Activated CD4-positive, alpha-beta T cell treated with anti-CD3 and anti-CD28 coated beads, Interleukin-2, amount 10 ng/mL, durations not matched to agents 7 days and 5 days (primary cell): ENCODE results near the gene HHLA2. TPM values are rescaled to one million over a fixed set of nuclear protein-coding genes. Genes with fewer than 3 reads are reported as not detected.

Experiments
- CTCF ChIA-PET: fragments of 350-600 bp; sonication (Branson Sonifier 250); formaldehyde crosslinking; loops from one replicate; lab custom pipeline; 2021; ENCODE audit warnings: antibody characterized with exemption; lab: Charles Lee
- POLR2A ChIA-PET: fragments of 350-600 bp; sonication (Branson Sonifier 250); formaldehyde crosslinking; loops from one replicate; lab custom pipeline; 2021; ENCODE audit warnings: antibody characterized with exemption; lab: Charles Lee
- DNase-seq: peaks from one replicate; pipeline ENCODE4 v3.0.0-alpha.2; 2020
- H3K27ac Mint-ChIP-seq: one replicate; pipeline ENCODE4 v1.8.0; 2021; ENCODE audit warnings: mild to moderate bottlenecking, moderate library complexity, mixed read lengths
- H3K27me3 Mint-ChIP-seq: one replicate; pipeline ENCODE4 v1.8.0; 2021; ENCODE audit warnings: mixed read lengths
- H3K36me3 Mint-ChIP-seq: one replicate; pipeline ENCODE4 v1.8.0; 2021; ENCODE audit warnings: low read depth, mixed read lengths
- H3K4me1 Mint-ChIP-seq: one replicate; pipeline ENCODE4 v1.8.0; 2021; ENCODE audit warnings: mixed read lengths
- H3K4me3 Mint-ChIP-seq: one replicate; pipeline ENCODE4 v1.8.0; 2021; ENCODE audit warnings: mild to moderate bottlenecking, moderate library complexity, mixed read lengths
- H3K9me3 Mint-ChIP-seq: one replicate; pipeline ENCODE4 v1.8.0; 2021; ENCODE audit warnings: mixed read lengths
- total RNA-seq, 2 experiments: library from RNA; stranded (reverse); gene quantifications; one replicate each; pipeline ENCODE4 v1.2.3, GENCODE V29; 2021

The HHLA2 gene
- total RNA-seq, 2 experiments from 2014 or later: 1.4 to 3.0 TPM

GRCh38 chr3:108302570-108302969 lies 6.2 kb downstream of the HHLA2 start:
- ChIA-PET CTCF (interaction anchor here (0.9 to 1.6 kb wide), 2 partner anchors 9 to 17 kb away, joined by 3 to 5 read pairs; no protein-coding TSS in a partner anchor), POLR2A (no interaction called here)
- Mint-ChIP-seq H3K27ac (peak overlapping the region; percentile 93), H3K4me1 (peaks cover 54% of the 10 kb centered on the region), H3K27me3 (no peaks in the 10 kb centered on the region), H3K36me3 (peaks cover 10% of the 10 kb centered on the region), H3K4me3 (peak overlapping the region; percentile 59), H3K9me3 (peaks cover 2% of the 10 kb centered on the region)
- DNase-seq: no peak

- H3K9me3 Mint-ChIP-seq: peaks cover 9% of the 10 kb centered on the region
- no peak overlapping the region for H3K4me3 Mint-ChIP-seq
- peaks cover 33% of the 10 kb centered on the region for H3K4me1 Mint-ChIP-seq
- no peak overlapping the region for H3K27ac Mint-ChIP-seq
- no peaks in the 10 kb centered on the region for H3K27me3 Mint-ChIP-seq
- H3K36me3 Mint-ChIP-seq: peaks cover 18% of the 10 kb centered on the region
- ChIA-PET POLR2A (no interaction called here), CTCF (no interaction called here)
- no peak for DNase-seq
Measured at GRCh38 chr3:108305484-108306172, 9.3 kb downstream of the HHLA2 start.

GRCh38 chr3:108311797-108312196 lies 15.4 kb downstream of the HHLA2 start:
- H3K36me3 Mint-ChIP-seq: peaks cover 13% of the 10 kb centered on the region
- no peak for DNase-seq
- CTCF ChIA-PET: no interaction called here
- H3K27ac Mint-ChIP-seq: no peak overlapping the region
- POLR2A ChIA-PET: no interaction called here
- H3K4me1 Mint-ChIP-seq: no peaks in the 10 kb centered on the region
- H3K9me3 Mint-ChIP-seq: peaks cover 9% of the 10 kb centered on the region
- H3K4me3 Mint-ChIP-seq: no peak overlapping the region
- H3K27me3 Mint-ChIP-seq: peaks cover 4% of the 10 kb centered on the region

- peaks cover 13% of the 10 kb centered on the region for H3K36me3 Mint-ChIP-seq
- CTCF ChIA-PET: no interaction called here
- H3K9me3 Mint-ChIP-seq: peaks cover 9% of the 10 kb centered on the region
- H3K4me1 Mint-ChIP-seq: no peaks in the 10 kb centered on the region
- no peak for DNase-seq
- peaks cover 4% of the 10 kb centered on the region for H3K27me3 Mint-ChIP-seq
- no peak overlapping the region for H3K27ac Mint-ChIP-seq
- H3K4me3 Mint-ChIP-seq: no peak overlapping the region
- POLR2A ChIA-PET: no interaction called here
Measured at GRCh38 chr3:108312656-108313055, 16.3 kb downstream of the HHLA2 start.

- H3K4me3 Mint-ChIP-seq: no peak overlapping the region
- H3K4me1 Mint-ChIP-seq: peaks cover 7% of the 10 kb centered on the region
- DNase-seq: no peak
- CTCF ChIA-PET: interaction anchor here (1.0 kb wide), 2 partner anchors 10 to 21 kb away, joined by 3 read pairs; no protein-coding TSS in a partner anchor
- peaks cover 4% of the 10 kb centered on the region for H3K27me3 Mint-ChIP-seq
- POLR2A ChIA-PET: no interaction called here
- no peak overlapping the region for H3K27ac Mint-ChIP-seq
- no peaks in the 10 kb centered on the region for H3K9me3 Mint-ChIP-seq
- H3K36me3 Mint-ChIP-seq: peaks cover 2% of the 10 kb centered on the region
Measured at GRCh38 chr3:108315767-108316301, 19.5 kb downstream of the HHLA2 start.

GRCh38 chr3:108319428-108320082 lies 23.2 kb downstream of the HHLA2 start:
- H3K36me3 Mint-ChIP-seq: peaks cover 6% of the 10 kb centered on the region
- ChIA-PET CTCF (interaction anchor here (0.7 to 1.0 kb wide), 3 partner anchors 17 to 512 kb away, joined by 3 read pairs; no protein-coding TSS in a partner anchor), POLR2A (no interaction called here)
- no peak for DNase-seq
- H3K27me3 Mint-ChIP-seq: no peaks in the 10 kb centered on the region
- H3K4me3 Mint-ChIP-seq: no peak overlapping the region
- no peak overlapping the region for H3K27ac Mint-ChIP-seq
- peaks cover 10% of the 10 kb centered on the region for H3K4me1 Mint-ChIP-seq
- peaks cover 5% of the 10 kb centered on the region for H3K9me3 Mint-ChIP-seq

- Mint-ChIP-seq H3K27me3 (no peaks in the 10 kb centered on the region), H3K9me3 (peaks cover 14% of the 10 kb centered on the region), H3K36me3 (peaks cover 13% of the 10 kb centered on the region), H3K4me3 (no peak overlapping the region), H3K27ac (no peak overlapping the region), H3K4me1 (peaks cover 10% of the 10 kb centered on the region)
- ChIA-PET POLR2A (interaction anchor here (0.7 kb wide), 1 partner anchor 27 kb away, joined by 7 read pairs; no protein-coding TSS in a partner anchor), CTCF (no interaction called here)
- no peak for DNase-seq
Measured at GRCh38 chr3:108320746-108321350, 24.5 kb downstream of the HHLA2 start.

GRCh38 chr3:108322352-108322751 lies 26.0 kb downstream of the HHLA2 start:
- H3K36me3 Mint-ChIP-seq: peaks cover 22% of the 10 kb centered on the region
- DNase-seq: no peak
- peaks cover 22% of the 10 kb centered on the region for H3K9me3 Mint-ChIP-seq
- H3K27me3 Mint-ChIP-seq: no peaks in the 10 kb centered on the region
- H3K4me3 Mint-ChIP-seq: no peak overlapping the region
- H3K4me1 Mint-ChIP-seq: peaks cover 18% of the 10 kb centered on the region
- H3K27ac Mint-ChIP-seq: no peak overlapping the region
- ChIA-PET POLR2A (no interaction called here), CTCF (no interaction called here)

GRCh38 chr3:108324177-108324576 lies 27.8 kb downstream of the HHLA2 start:
- POLR2A ChIA-PET: no interaction called here
- peaks cover 28% of the 10 kb centered on the region for H3K36me3 Mint-ChIP-seq
- no peak overlapping the region for H3K4me3 Mint-ChIP-seq

GRCh38 chr3:108327168-108327567 lies 30.8 kb downstream of the HHLA2 start:
- DNase-seq: no peak
- ChIA-PET POLR2A (no interaction called here), CTCF (interaction anchor here (1.5 kb wide), 1 partner anchor 9 kb away, joined by 3 read pairs; no protein-coding TSS in a partner anchor)
- Mint-ChIP-seq H3K9me3 (peaks cover 25% of the 10 kb centered on the region), H3K4me3 (no peak overlapping the region), H3K27me3 (no peaks in the 10 kb centered on the region), H3K4me1 (peaks cover 42% of the 10 kb centered on the region), H3K36me3 (peaks cover 39% of the 10 kb centered on the region), H3K27ac (no peak overlapping the region)

More at GRCh38 chr3:108324177-108324576, 27.8 kb downstream of the HHLA2 start:
- CTCF ChIA-PET: interaction anchor here (1.0 to 1.1 kb wide), 2 partner anchors 9 to 10 kb away, joined by 3 to 6 read pairs; no protein-coding TSS in a partner anchor
- Mint-ChIP-seq H3K27me3 (no peaks in the 10 kb centered on the region), H3K4me1 (peaks cover 28% of the 10 kb centered on the region), H3K27ac (no peak overlapping the region), H3K9me3 (peaks cover 25% of the 10 kb centered on the region)
- DNase-seq: no peak

GRCh38 chr3:108328821-108329486 lies 32.6 kb downstream of the HHLA2 start:
- POLR2A ChIA-PET: no interaction called here
- H3K9me3 Mint-ChIP-seq: peaks cover 21% of the 10 kb centered on the region
- no peak overlapping the region for H3K4me3 Mint-ChIP-seq
- no peak for DNase-seq
- peaks cover 42% of the 10 kb centered on the region for H3K4me1 Mint-ChIP-seq
- no peaks in the 10 kb centered on the region for H3K27me3 Mint-ChIP-seq
- CTCF ChIA-PET: interaction anchor here (0.7 to 1.1 kb wide), 2 partner anchors 28 to 176 kb away, joined by 3 read pairs; no protein-coding TSS in a partner anchor
- H3K27ac Mint-ChIP-seq: peak overlapping the region; percentile 82
- H3K36me3 Mint-ChIP-seq: peaks cover 39% of the 10 kb centered on the region

- Mint-ChIP-seq H3K4me3 (no peak overlapping the region), H3K27ac (peak overlapping the region; percentile 82), H3K36me3 (peaks cover 39% of the 10 kb centered on the region), H3K4me1 (peaks cover 42% of the 10 kb centered on the region), H3K9me3 (peaks cover 20% of the 10 kb centered on the region), H3K27me3 (no peaks in the 10 kb centered on the region)
- DNase-seq: no peak
- ChIA-PET CTCF (interaction anchor here (1.1 kb wide), 1 partner anchor 28 kb away, joined by 3 read pairs; no protein-coding TSS in a partner anchor), POLR2A (no interaction called here)
Measured at GRCh38 chr3:108329508-108329907, 33.2 kb downstream of the HHLA2 start.
